ENCODE measurements around the gene RAD51B.

The RAD51B gene

GRCh38 chr14:67856827-67857226 lies 37.2 kb downstream of the RAD51B start:
- no peak overlapping the region for H3K27ac ChIP-seq (ENCODE audit: poor library complexity, severe bottlenecking)
- H3K4me3 ChIP-seq (ENCODE audit: severe bottlenecking) = no peak overlapping the region
- H3K27me3 ChIP-seq (ENCODE audit: insufficient read depth, poor library complexity, severe bottlenecking) = no peaks in the 10 kb centered on the region
- DNase-seq (ENCODE audit: low spot score) (no peak), ATAC-seq (ENCODE audit: low read depth) (no peak)
- TF ChIP-seq CTCF (IDR thresholded peaks at IDR 0.05; ENCODE audit: poor library complexity, severe bottlenecking) = no peak
- no peaks in the 10 kb centered on the region for H3K9me3 ChIP-seq (ENCODE audit: severe bottlenecking)
- H3K4me1 ChIP-seq (ENCODE audit: insufficient read depth, poor library complexity, severe bottlenecking) = peaks cover 4% of the 10 kb centered on the region
- H3K36me3 ChIP-seq (ENCODE audit: low read depth) = no peaks in the 10 kb centered on the region

- no peak for ATAC-seq (ENCODE audit: low read depth)
- no peaks in the 10 kb centered on the region for H3K27me3 ChIP-seq (ENCODE audit: insufficient read depth, poor library complexity, severe bottlenecking)
- no peak overlapping the region for H3K27ac ChIP-seq (ENCODE audit: poor library complexity, severe bottlenecking)
- H3K4me3 ChIP-seq (ENCODE audit: severe bottlenecking) = no peak overlapping the region
- H3K36me3 ChIP-seq (ENCODE audit: low read depth) = no peaks in the 10 kb centered on the region
- H3K4me1 ChIP-seq (ENCODE audit: insufficient read depth, poor library complexity, severe bottlenecking) = peaks cover 4% of the 10 kb centered on the region
- peak; percentile 54 for DNase-seq (ENCODE audit: low spot score)
- no peak for TF ChIP-seq CTCF (IDR thresholded peaks at IDR 0.05; ENCODE audit: poor library complexity, severe bottlenecking)
- H3K9me3 ChIP-seq (ENCODE audit: severe bottlenecking) = no peaks in the 10 kb centered on the region
Measured at GRCh38 chr14:67857778-67858350, 38.3 kb downstream of the RAD51B start.

- Histone ChIP-seq H3K4me1 (ENCODE audit: insufficient read depth, poor library complexity, severe bottlenecking) (peaks cover 4% of the 10 kb centered on the region), H3K36me3 (ENCODE audit: low read depth) (0 out of 2 replicates have a peak, but pooled peaks cover under 1% of the 10 kb centered on the region), H3K9me3 (ENCODE audit: severe bottlenecking) (no peaks in the 10 kb centered on the region), H3K27ac (ENCODE audit: poor library complexity, severe bottlenecking) (no peak overlapping the region), H3K4me3 (ENCODE audit: severe bottlenecking) (no peak overlapping the region), H3K27me3 (ENCODE audit: insufficient read depth, poor library complexity, severe bottlenecking) (no peaks in the 10 kb centered on the region)
- TF ChIP-seq CTCF (IDR thresholded peaks at IDR 0.05; ENCODE audit: poor library complexity, severe bottlenecking) = no peak
- no peak for ATAC-seq (ENCODE audit: low read depth)
- DNase-seq (ENCODE audit: low spot score) = no peak
Measured at GRCh38 chr14:67859169-67859749, 39.7 kb downstream of the RAD51B start.

- TF ChIP-seq CTCF (IDR thresholded peaks at IDR 0.05; ENCODE audit: poor library complexity, severe bottlenecking) = no peak
- H3K4me1 ChIP-seq (ENCODE audit: insufficient read depth, poor library complexity, severe bottlenecking) = peaks cover 4% of the 10 kb centered on the region
- no peak overlapping the region for H3K27ac ChIP-seq (ENCODE audit: poor library complexity, severe bottlenecking)
- no peak for DNase-seq (ENCODE audit: low spot score)
- no peak overlapping the region for H3K4me3 ChIP-seq (ENCODE audit: severe bottlenecking)
- H3K9me3 ChIP-seq (ENCODE audit: severe bottlenecking) = no peaks in the 10 kb centered on the region
- peaks cover 9% of the 10 kb centered on the region for H3K36me3 ChIP-seq (ENCODE audit: low read depth)
- no peaks in the 10 kb centered on the region for H3K27me3 ChIP-seq (ENCODE audit: insufficient read depth, poor library complexity, severe bottlenecking)
- ATAC-seq (ENCODE audit: low read depth) = no peak
Measured at GRCh38 chr14:67863223-67863622, 43.6 kb downstream of the RAD51B start.

Data from RWPE2 (cell line).